ENCODE results near the gene POMGNT2.

DNA sequence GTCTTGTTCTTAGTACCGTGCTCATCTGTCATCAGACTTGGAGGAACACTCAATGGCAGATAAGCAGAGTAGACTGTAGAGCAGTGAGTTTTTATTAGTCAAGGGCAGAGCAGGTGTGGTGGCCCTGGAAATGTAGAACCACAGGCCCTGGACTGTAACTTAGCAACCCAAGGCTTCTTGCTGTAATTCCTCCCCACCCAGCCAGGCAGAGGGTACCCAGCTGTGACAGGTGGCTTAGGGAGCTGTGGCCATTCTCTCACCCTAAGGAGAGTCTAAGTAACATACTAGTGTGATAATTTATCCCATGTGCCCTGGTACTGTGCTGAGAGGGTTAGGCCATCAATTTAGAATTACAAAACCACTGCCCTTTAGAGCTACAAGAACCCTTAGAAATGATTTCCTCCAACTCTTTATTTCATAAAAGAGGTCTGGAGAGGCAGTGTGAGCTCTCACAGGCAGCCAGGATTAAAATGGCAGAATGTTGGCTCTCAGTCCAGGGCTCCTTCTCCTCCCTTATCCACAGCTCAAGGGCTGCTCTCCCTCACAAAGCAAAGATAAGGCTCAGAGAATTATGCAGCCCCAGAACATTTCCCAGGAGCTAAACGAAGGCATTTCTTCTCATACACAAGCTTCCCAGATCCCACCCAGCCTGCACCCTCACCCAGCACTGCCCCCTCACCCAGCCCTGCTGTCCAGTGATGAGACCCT lies 3.0 kb downstream of the POMGNT2 start:
- TF ChIP-seq, protein P1, sequence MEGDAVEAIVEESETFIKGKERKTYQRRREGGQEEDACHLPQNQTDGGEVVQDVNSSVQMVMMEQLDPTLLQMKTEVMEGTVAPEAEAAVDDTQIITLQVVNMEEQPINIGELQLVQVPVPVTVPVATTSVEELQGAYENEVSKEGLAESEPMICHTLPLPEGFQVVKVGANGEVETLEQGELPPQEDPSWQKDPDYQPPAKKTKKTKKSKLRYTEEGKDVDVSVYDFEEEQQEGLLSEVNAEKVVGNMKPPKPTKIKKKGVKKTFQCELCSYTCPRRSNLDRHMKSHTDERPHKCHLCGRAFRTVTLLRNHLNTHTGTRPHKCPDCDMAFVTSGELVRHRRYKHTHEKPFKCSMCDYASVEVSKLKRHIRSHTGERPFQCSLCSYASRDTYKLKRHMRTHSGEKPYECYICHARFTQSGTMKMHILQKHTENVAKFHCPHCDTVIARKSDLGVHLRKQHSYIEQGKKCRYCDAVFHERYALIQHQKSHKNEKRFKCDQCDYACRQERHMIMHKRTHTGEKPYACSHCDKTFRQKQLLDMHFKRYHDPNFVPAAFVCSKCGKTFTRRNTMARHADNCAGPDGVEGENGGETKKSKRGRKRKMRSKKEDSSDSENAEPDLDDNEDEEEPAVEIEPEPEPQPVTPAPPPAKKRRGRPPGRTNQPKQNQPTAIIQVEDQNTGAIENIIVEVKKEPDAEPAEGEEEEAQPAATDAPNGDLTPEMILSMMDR (IDR thresholded peaks at IDR 0.05; ENCODE audit: insufficient read depth, low read length), result no peak
- TF ChIP-seq SPI1 (IDR thresholded peaks at IDR 0.05; ENCODE audit: borderline replicate concordance, low read depth) (no peak), POLR2AphosphoS5 (IDR thresholded peaks at IDR 0.05; ENCODE audit: low read depth) (no peak)
- TF ChIP-seq, protein P2, sequence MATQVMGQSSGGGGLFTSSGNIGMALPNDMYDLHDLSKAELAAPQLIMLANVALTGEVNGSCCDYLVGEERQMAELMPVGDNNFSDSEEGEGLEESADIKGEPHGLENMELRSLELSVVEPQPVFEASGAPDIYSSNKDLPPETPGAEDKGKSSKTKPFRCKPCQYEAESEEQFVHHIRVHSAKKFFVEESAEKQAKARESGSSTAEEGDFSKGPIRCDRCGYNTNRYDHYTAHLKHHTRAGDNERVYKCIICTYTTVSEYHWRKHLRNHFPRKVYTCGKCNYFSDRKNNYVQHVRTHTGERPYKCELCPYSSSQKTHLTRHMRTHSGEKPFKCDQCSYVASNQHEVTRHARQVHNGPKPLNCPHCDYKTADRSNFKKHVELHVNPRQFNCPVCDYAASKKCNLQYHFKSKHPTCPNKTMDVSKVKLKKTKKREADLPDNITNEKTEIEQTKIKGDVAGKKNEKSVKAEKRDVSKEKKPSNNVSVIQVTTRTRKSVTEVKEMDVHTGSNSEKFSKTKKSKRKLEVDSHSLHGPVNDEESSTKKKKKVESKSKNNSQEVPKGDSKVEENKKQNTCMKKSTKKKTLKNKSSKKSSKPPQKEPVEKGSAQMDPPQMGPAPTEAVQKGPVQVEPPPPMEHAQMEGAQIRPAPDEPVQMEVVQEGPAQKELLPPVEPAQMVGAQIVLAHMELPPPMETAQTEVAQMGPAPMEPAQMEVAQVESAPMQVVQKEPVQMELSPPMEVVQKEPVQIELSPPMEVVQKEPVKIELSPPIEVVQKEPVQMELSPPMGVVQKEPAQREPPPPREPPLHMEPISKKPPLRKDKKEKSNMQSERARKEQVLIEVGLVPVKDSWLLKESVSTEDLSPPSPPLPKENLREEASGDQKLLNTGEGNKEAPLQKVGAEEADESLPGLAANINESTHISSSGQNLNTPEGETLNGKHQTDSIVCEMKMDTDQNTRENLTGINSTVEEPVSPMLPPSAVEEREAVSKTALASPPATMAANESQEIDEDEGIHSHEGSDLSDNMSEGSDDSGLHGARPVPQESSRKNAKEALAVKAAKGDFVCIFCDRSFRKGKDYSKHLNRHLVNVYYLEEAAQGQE (IDR thresholded peaks at IDR 0.05; ENCODE audit: insufficient replicate concordance, low read depth), result no peak
